Measurements from ENCODE around the gene CCR2.

- TF ChIP-seq POLR2A (IDR thresholded peaks at IDR 0.05) = no peak
- TF ChIP-seq CTCF (IDR thresholded peaks at IDR 0.05) = no peak
Observed at GRCh38 chr3:46389306-46389705, 35.4 kb downstream of the CCR2 start.
